ENCODE measurements around the gene CACNA1C.

DNA sequence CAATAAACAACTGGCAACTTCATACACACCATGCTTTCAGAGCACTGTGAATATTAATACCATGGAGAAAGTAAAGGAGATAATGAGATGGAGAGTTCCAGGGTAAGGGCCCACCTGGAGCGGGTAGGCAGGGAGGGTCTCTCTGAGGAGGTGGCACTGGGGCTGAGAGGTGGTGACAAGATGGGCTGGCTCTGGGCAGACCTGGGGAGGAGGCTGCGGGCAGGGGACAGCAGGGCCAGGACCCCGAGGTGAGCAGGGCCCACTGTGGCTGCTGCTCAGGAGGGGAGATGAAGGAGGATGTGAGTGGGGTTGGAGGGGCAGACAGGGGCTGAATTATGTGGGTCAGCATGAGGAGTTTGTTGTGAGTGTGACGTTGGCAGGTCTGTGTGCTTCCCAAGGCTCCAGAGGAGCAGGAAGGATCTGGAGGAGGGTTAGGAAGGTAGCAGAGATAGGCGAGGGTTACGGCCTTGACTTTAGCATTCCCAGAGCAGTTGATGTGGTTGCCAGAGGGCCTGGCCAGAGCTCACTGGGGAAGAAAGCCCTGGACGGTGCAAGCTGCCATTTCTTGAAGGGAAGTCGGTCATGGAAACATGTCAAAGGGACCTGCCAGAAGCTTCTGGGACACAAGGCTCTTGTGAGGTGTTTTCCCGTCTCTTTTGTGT, 88.2 kb downstream of the CACNA1C start:
- TF ChIP-seq EP300 (IDR thresholded peaks at IDR 0.05) (no peak), CTCF (IDR thresholded peaks at IDR 0.05) (no peak), POLR2A (IDR thresholded peaks at IDR 0.05) (no peak)

Data from tibial nerve (tissue), 4 donors.